Activated CD4-positive, alpha-beta T cell treated with anti-CD3 and anti-CD28 coated beads, Interleukin-2, Interleukin-4, amounts not matched to agents 100 ng/mL and 50 ng/mL, durations not matched to agents 16 hours and 8 hours (primary cell): ENCODE data around the gene GAB1.
A peak's percentile ranks its signal among the peaks of the same experiment; 100 is the strongest.

ENCODE experiments used
- DNase-seq: peaks from one replicate; pipeline ENCODE4 v3.0.0-alpha.2; 2020; ENCODE audit warnings: low spot score

GAB1 gene

GRCh38 chr4:143389579-143390195, 53.0 kb downstream of the GAB1 start:
- DNase-seq: no peak

- no peak for DNase-seq
Measured at GRCh38 chr4:143390764-143391163, 54.1 kb downstream of the GAB1 start.

DNA sequence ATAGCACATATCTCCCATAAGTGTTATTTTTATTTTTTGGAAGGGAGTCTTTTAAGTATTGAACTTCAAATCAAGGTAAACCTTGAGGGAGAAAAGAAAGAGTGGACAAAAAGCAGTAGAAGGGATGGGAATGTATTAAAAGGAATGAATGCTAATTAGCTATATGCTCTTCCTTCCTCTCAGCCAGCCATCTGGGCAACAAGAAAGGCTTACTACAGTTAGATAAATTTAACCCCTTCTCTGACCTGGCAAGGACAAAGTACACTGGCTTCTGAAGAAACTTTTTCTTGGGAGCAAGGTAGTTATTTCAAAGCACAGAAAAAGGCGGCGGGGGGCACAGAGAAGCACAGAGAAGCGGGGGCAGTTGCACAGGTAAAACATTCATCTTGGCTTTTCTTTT, 54.6 kb downstream of the GAB1 start:
- DNase-seq: no peak

GRCh38 chr4:143391895-143392294, 55.2 kb downstream of the GAB1 start:
- DNase-seq: no peak

GRCh38 chr4:143393195-143393594, 56.5 kb downstream of the GAB1 start:
- no peak for DNase-seq

- no peak for DNase-seq
Measured at GRCh38 chr4:143394739-143395453, 58.2 kb downstream of the GAB1 start.

DNA sequence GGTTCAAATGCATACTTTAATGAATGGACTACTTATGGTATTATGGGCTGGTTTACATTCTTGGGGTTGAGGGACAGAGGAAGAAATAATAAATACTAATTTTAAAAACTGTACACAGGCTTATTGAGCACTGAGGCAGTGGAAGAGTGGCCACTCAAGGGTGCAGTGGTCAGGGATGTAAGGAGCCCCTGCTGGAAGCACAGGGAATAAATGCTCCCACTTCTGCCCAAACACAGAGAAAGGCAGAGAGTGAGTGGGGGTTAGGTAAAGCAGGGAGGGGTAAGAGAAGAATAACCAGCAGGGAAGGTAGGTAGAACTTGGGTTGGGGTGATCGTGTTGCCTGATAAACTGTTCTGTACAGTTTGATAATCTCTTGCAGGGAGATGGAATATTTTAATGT, 60.0 kb downstream of the GAB1 start:
- DNase-seq: no peak

DNA sequence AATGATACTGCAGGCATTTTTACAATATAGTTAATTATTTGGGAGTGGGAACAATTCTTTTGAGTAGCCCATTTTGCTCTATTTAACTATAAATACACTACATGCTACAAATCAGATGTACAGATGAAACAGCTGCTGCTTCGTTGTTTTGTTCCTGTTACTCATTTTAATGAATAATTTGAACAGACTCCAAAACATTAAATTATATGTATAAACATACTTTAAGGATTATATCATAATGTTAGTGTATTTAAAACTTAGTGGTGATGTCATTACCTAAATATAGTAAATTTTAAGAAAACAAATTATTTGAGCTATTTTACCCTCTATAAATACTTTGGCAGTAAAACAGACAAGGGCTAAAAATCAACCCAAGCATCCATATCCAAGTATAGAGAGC, 60.7 kb downstream of the GAB1 start:
- no peak for DNase-seq

GRCh38 chr4:143397887-143398286, 61.2 kb downstream of the GAB1 start:
- DNase-seq: no peak

- DNase-seq: peak; percentile 36
Measured at GRCh38 chr4:143399113-143399949, 62.7 kb downstream of the GAB1 start.

GRCh38 chr4:143400082-143400481, 63.4 kb downstream of the GAB1 start:
- no peak for DNase-seq

GRCh38 chr4:143402776-143403552, 66.3 kb downstream of the GAB1 start:
- DNase-seq: peak; percentile 15

GRCh38 chr4:143403553-143403820, 66.8 kb downstream of the GAB1 start:
- no peak for DNase-seq

DNA sequence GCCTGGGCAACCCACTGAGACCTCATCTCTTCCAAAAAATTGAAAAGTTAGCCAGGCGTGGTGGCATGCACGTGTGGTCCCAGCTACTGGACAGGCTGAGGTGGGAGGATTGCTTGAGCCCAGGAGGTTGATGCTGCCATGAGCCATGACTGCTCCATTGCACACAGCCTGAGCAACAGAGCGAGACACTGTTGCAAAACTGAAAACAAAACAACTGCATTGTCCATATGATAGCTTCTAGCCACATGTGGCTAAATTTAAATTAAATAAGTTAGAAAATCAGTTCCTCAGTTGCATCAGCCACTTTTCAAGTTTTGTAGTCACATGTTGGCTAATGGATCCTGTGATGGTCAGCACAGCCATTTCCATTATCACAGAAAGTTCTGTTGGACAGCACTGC, 67.9 kb downstream of the GAB1 start:
- DNase-seq: no peak

- no peak for DNase-seq
Measured at GRCh38 chr4:143405075-143405730, 68.5 kb downstream of the GAB1 start.

GRCh38 chr4:143406523-143406922, 69.8 kb downstream of the GAB1 start:
- DNase-seq: no peak

GRCh38 chr4:143407474-143407873, 70.8 kb downstream of the GAB1 start:
- DNase-seq: no peak

- no peak for DNase-seq
Measured at GRCh38 chr4:143407888-143408287, 71.2 kb downstream of the GAB1 start.

GRCh38 chr4:143410015-143410414, 73.3 kb downstream of the GAB1 start:
- no peak for DNase-seq

- DNase-seq: no peak
Measured at GRCh38 chr4:143411527-143412419, 75.1 kb downstream of the GAB1 start.

DNA sequence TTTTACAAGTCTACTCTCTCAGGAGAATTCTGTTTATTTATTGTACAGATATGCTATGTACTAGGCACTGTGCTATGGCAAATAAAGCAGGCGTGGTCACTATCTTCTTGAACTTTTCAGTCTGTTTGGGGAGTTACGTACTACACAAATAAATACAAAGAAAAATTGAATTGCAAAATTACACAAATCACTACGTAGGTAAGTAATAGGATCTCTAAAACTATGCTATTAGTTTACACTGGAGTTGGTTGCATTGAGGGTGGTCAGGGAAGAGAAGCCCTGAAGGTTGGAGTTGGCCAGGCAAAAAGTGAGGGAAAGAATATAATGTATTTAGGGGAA, 75.7 kb downstream of the GAB1 start:
- DNase-seq: no peak
